CD4-positive, alpha-beta T cell treated with Interleukin-6 at 100 ng/mL for 8 hours (primary cell): ENCODE data around the gene ZG16.
"Not testable (repeated sequence)": the region's sequence is repeated elsewhere in the genome, so short reads cannot be mapped to it uniquely, and the experiment has no call there.

Experiments
- DNase-seq: peaks from one replicate; pipeline ENCODE4 v3.0.0-alpha.2; 2020; ENCODE audit warnings: mixed read lengths, low spot score

ZG16 gene

DNA sequence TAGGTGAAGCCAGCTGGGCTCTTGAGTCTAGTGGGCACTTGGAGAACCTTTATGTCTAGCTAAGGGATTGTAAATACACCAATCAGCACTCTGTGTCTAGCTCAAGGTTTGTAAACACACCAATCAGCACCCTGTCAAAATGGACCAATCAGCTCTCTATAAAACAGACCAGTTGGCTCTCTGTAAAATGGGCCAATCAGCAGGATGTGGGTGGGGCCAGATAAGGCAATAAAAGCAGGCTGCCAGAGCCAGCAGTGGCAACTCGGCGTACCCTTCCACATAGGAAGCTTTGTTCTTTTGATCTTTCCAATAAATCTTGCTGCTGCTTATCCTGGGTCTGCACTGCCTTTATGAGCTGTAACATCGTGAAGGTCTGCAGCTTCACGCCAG, 29.3 kb upstream of the ZG16 start:
- DNase-seq: not testable (repeated sequence)

GRCh38 chr16:29753516-29753915, 24.5 kb upstream of the ZG16 start:
- DNase-seq: no peak

- no peak for DNase-seq
Observed at GRCh38 chr16:29756654-29757053, 21.4 kb upstream of the ZG16 start.

DNA sequence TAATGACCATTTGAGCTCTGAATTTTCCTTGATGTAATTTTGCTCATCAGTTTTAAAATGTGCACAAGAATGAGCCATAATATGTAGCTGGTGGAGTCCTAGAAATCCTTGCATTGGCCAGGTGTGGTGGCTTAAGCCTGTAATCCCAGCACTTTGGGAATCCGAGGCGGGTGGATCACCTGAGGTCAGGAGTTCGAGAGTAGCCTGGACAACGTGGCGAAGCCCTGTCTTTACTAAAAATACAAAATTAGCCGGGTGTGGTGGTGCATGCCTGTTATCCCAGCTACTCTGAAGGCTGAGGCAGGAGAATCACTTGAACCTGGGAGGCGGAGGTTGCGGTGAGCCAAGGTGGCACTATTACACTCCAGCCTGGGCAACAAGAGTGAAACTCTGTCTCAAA, 21.0 kb upstream of the ZG16 start:
- not testable (repeated sequence) for DNase-seq

DNA sequence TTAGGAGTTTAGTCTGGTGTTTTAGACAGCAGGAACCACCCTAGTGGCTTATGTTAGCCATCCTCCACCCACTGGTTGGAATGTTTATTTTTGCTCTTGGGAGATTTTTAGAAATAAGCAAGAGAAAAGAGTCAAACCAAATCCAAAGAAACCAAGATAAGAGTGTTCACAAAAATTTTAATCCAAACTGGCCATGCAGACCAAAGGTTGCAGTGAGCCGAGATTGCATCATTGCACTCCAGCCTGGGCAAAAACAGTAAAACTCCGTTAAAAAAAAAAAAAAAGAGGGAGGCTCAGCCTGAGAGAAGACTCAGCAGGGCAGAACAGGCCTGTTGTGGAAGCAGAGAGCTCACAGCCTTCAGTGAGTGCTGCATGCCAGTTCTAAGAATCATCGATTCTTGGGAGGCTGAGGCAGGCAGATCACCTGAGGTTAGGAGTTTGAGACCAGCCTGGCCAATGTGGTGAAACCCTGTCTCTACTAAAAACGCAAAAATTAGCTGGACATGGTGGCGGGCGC, 20.0 kb upstream of the ZG16 start:
- DNase-seq: no peak

DNA sequence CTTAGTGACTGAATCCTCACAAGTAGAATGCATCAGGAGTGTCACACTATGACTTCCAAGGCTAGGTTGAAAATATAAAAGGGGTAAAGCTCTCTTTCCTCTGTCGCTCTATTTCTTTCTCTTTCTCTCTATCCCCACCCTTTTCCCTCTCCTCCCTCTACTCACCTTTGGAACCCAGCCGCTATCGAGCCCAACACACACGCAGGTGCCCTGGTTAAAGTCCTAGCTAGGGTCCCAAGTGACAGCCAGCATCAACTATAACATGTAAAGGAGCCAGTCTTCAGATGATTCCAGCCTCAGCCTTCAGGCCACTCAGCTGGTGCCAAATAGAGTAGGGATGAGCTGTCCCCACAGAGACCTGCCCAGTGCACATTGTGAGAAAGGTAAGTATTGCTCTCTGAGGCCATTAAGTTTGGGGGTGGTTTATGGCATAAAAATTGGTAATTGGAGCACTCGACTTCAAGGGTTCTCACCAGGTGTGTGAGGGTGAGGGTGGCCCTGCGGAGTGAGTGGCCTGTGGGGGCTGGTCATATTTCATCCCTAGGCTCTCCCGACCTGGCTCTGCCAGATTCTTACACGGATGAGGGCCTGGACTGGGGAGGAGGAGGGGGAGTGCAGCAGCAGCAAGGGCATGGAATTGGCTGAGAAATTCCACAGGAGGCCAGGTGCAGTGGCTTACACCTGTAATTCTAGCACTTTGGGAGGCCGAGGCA, 17.3 kb upstream of the ZG16 start:
- no peak for DNase-seq

DNA sequence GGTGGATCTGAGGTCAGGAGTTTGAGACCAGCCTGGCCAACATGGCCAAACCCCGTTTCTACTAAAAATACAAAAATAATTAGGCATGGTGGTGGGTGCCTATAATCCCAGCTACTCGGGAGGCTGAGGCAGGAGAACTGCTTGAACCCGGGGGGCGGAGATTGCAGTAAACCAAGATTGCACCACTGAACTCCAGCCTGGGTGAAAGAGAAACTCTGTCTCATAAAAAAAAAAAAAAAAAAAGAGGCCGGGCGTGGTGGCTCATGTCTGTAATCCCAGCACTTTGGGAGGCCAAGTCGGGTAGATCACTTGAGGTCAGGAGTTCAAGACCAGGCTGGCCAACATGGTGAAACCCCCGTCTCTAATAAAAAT, 16.8 kb upstream of the ZG16 start:
- not testable (repeated sequence) for DNase-seq

GRCh38 chr16:29761882-29762281, 16.2 kb upstream of the ZG16 start:
- no peak for DNase-seq

- DNase-seq: no peak
Observed at GRCh38 chr16:29763326-29763725, 14.7 kb upstream of the ZG16 start.

DNA sequence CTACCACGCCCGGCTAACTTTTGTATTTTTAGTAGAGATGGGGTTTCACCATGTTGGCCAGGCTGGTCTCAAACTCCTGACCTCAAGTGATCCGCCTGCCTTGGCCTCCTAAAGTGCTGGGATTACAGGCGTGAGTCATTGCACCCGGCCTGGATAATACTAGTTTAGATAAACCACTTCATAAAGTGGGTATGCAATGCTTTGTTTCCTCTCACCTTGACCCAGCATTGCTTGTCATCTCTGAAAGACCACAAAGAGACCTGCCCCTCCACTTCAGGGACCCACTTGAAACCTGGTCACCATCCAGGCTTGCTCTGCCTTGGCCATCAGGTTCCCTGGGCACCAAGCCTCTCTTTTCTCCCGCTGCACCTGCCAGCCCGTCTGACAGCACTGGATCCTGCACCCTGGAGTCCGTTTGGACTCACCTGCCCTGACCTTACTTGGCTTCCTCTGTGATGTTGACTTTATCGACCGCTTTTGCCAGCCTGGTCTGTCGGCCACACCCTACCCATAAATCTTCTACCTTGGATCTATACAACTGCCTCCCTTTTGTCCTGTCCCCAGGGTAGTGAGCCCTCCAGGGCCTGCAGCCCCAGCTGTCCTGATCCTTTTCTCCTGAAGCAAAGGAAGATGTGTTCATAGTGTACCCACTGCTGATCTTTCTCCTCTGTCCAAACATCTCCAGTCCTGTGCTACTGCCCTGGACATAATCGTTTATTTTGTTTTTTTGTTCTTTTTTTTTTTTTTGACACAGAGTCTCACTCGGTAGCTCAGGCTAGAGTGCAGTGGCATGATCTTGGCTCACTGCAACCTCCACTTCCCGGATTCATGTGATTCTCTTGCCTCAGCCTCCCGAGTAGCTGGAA, 12.7 kb upstream of the ZG16 start:
- DNase-seq: no peak

DNA sequence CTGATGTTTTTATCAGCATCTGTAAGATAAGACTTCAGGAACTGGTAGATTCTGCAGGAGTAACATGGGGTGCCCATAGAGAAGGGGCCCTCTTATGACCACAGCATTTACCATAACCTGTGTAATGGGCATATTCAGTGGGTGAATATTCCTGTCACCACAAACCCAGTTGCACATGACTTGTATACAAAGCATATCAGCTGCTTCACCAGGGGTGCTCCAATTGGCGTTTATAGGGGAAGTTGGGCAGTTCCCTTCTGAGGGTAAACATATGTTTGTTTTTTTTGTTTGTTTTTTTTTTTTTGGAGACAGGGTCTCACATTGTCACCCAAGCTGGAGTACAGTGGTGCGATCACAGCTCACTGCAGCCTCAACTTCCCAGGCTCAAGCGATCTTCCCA, 11.5 kb upstream of the ZG16 start:
- no peak for DNase-seq

- DNase-seq: no peak
Observed at GRCh38 chr16:29767062-29767461, 11.0 kb upstream of the ZG16 start.

- DNase-seq: no peak
Observed at GRCh38 chr16:29769507-29769906, 8.5 kb upstream of the ZG16 start.

DNA sequence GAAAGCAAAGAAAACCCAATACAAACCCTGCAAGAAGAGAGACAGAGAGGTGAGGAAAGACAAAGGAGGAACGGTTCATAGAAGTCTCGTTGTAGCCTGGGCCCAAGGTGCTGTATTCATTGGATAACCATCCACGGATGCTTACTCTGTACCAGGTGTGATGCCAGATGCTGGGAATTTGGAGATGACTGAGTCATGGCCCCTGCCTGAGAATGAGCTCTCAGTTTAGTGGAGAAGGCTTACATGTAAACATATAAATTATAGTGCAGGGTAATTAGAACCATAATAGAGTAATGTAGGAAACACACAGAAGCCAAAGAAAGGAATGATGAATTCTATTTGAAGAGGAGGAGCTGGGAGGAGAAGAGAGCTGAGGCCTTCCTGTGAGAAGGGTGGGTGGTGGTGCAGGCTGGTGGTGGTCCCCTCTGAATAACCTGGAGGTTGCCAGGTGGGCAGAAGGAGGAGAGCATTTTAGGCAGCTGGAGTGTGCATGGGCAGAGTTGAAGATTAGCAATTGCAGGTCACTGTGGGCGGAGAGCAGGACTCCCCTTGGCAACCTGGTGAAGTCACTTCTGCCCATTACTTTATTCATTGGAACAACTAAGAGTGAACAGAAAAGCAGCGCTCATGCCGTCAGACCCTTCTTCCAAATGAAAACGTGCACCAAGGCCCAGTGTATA, 7.7 kb upstream of the ZG16 start:
- DNase-seq: no peak

- not testable (repeated sequence) for DNase-seq
Observed at GRCh38 chr16:29772330-29772729, 5.7 kb upstream of the ZG16 start.

DNA sequence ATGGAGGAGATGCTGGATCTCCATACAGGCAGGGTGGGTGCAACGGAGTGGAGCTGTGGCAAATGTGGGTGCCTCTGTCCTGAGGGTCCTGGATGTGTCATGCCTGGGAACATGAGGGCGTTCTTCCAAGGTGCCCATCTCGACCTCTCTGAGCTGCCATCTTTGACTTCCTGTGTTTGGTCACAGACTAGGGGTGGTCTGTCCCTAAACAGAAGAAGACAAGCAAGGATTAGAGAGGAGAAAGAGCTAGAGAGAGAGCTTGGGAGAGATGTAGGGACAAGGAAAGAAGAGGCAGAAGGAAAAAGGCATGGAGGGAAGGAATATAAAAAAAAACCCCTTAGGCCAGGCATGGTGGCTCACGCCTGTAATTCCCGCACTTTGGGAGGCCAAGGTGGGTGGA, 3.3 kb upstream of the ZG16 start:
- DNase-seq: no peak

DNA sequence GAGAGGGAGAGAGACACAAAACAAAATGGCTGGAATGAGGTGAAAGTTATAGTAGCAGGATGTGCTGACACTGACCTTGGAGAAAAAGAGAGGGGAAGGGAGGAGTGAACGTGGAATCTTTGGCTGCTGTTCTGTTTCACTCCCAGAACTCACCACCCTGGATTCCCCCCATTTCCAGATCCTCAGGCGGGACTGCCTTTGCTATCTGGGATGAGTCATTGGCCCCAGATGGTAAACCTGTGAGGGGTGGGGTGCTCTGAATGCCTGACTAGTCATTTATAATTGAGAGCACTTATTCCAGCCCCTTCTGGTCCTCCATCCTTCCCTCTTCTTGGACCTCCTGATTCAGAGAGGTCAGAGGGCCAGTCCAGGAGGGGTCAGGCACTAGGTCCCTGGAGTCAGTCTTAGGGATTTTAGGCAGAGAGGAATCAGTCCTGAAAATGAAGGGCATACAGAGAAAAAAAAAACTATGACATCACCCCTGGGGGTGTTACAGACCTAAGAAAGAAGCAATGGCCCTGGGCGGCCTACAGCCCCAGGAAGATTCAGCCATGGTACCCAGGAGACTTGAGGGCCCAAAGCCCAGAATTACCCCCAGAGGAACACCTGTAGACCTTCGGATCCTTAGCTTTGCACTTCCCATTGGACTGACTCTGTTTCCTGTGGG, 2.2 kb upstream of the ZG16 start:
- no peak for DNase-seq

- DNase-seq: no peak
Observed at GRCh38 chr16:29779474-29779873, 1.4 kb downstream of the ZG16 start.

DNA sequence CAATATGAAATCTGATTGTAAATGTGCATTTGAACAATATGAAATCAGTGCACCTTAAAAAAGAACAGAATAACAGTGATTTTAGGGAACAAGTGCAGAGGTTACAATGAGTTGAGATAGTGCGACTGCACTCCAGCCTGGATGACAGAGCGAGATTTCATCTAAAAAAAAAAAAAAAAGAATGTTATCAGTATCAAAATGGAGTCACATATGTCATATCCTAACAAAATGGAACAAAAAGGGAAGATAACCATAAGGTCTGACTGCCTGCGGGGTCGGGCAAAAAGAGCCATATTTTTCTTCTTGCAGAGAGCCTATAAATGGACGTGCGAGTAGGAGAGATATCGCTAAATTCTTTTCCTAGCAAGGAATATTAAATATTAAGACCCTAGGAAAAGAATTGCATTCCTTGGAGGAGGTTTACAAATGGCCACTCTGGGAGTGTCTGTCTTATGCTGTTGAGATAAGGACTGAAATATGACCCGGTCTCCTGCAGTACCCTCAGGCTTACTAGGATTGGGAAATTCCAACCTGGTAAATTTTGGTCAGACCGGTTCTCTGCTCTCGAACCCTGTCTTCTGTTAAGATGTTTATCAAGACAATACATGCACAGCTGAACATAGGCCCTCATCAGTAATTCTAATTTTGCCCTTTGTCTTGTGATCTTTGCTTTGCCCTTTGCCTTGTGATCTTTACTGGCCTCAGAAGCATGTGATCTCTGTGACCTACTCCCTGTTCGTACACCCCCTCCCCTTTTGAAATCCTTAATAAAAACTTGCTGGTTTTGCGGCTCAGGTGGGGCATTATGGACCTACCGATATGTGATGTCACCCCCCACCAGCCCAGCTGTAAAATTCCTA, 5.3 kb downstream of the ZG16 start:
- DNase-seq: not testable (repeated sequence)

GRCh38 chr16:29784157-29784556, 6.1 kb downstream of the ZG16 start:
- DNase-seq: no peak

- peak; percentile 78 for DNase-seq
Observed at GRCh38 chr16:29784901-29785500, 6.9 kb downstream of the ZG16 start.
